Effector CD4-positive, alpha-beta T cell (primary cell): Measurements from ENCODE around the gene NLGN2.
A peak's percentile ranks its signal among the peaks of the same experiment; 100 is the strongest.

ENCODE experiments used
- DNase-seq: peaks from one replicate; pipeline ENCODE4 v3.0.0-alpha.2; 2020

NLGN2 gene

DNA sequence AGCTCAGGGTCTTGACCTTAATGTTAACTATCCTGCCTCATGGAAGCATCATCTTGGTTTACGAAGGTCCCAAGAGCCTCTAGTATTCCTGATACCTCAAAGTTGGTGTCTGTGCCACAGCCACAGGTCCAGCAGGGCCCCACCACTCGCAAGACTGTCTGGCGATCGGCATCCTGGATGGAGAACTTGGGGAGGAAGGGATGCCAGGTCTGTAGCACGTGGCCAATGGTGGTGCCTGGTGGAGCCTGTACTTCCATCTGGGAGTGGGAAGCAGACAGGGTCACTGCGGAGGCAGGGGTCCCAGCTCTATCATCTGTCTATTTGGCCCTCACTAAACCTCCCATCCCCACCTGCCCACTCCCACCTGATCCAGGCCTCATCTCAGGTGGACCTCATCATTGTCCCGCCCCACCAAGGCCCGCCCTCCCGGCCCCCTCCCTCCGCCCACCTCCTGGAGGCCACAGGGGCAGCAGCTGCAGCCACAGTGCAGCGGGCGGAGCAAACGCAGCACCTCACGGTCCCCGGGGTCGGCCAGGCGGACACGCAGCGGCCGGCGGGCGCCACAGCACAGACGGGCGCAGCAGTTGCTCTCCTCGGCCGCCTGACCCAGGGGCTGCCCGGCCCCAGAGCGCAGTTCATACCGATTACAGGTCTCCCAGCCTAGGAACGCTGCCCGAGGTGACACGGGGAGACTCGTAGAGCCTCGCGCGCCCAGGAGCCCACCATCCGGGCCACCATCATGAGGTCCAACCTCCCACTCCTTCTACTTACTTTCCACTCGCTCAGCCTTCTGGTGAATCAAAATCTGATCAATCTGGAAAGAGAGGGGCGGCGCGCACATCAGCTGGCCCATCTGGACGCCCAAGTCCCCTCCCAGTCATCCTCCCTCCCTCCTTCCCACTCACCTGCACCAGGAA is 14.7 kb upstream of the NLGN2 start:
- DNase-seq = no peak

DNA sequence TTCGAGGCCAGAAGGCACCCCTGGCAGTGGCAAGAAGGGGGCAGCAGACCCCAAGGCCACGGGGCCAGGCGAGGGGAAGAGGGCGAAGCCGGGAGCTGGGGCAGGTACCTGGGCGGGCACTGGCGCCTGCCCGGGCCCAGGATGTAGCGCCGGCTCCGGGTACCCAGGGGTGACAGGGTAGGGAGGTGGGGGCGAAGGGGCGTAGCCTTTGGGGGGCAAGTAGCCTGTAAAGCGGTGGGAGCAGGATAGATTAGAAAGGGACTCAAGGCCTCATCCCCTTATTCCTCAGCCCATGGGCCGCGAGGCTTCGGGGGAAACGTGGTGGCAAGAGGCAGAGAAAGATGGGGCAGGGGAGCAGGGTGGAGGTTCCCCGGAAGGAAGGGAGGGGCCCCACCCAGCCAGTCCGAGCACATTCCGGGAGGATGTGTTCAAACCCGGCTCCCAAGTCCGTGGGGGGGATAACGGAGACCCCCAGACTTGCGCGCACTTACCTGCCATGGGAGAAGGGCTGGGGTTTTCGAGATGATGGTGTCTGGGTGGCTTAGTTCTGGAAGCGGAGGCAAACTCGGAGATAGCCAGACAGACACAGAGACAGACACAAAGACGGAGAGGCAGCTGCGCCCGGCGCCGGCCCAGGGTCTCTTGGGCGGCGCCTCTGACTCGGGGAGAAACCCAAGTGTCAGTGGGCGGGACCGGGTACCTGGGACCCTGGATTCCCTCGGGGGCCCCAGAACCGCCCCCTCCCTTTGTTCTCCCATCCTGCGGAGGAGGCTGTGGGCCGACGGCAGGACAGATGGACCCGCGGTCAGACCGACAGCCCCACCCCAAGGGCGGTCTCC is 13.8 kb upstream of the NLGN2 start:
- peak; percentile 72 for DNase-seq

DNA sequence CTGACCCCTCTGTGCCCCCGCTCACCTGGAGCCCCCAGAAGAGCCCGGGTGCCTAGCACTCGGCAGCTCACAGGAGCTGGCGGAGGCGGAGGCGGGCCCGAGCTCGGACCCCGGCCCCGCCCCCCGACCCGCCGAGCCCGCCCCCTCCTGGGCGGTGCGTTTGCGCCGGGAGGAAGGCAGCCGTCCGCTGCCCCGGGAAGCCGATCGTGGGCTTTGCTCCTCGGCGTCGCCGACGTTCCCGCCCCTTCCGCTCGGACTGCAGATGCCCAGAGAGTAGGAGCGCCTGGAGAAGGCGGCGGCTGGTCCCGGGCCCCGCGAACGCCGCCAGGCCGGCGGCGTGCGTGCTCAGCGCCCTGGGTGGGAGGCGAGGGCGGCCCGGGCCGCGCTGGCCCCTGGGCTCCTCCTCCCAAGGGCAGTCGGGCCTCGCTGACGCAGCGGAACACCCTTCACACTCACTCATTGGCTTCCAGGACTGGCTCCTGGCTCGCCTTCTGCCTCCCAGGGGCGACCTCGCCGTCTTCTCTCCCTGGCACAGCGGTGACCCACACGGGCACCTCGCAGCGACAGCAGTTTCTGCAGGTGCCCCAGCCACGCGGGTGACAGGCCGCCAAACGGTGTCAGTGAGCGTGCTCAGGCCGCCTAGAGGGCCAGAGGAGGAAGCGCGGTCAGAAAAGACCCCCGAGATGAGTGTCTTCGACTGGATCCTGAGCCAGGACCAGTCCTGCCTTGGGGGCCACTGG is 13.0 kb upstream of the NLGN2 start, which contains the start of gene PLSCR3:
PLSCR3 (minus strand) TSS at position 74 of the 740 bp plus-strand sequence. CDS start 415 bp downstream, outside the sequence.
- peak; percentile 75 for DNase-seq

DNA sequence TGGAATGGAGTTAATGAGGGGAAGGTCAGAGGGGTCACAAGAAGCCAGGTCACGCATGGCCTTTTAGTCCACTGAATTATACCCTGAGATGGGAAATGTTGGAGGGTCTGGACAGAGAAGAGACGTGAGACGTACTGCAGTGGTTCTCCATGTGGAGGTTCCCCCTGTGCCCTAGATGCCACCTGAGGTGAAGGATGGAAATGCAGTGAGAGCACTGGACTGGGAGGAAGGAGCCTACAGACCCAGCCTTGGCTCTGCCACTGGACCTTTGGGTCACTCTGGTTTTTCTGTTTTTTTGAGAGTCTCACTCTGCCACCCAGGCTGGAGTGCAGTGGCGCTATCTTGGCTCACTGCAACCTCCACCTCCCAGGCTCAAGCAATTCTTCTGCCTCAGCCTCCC is 11.5 kb upstream of the NLGN2 start:
- no peak for DNase-seq

DNA sequence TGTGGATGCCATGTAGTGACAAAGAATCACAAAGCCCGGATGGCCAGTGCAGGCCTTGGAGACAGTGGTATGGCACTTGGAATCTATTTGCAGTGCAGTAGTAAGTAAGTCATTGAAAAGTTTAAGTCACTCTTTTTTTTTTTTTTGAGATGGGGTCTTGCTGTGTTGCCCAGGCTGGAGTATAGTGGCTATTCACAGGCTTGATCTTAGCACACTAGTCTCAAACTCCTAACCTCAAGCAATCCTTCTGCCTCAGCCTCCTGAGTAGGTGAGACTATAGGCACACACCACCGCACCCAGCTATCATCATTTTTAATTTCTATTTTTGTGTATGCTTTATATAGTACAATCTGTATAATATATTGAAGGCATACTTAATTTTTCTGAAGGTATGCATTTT is 9.0 kb upstream of the NLGN2 start:
- DNase-seq = no peak

DNA sequence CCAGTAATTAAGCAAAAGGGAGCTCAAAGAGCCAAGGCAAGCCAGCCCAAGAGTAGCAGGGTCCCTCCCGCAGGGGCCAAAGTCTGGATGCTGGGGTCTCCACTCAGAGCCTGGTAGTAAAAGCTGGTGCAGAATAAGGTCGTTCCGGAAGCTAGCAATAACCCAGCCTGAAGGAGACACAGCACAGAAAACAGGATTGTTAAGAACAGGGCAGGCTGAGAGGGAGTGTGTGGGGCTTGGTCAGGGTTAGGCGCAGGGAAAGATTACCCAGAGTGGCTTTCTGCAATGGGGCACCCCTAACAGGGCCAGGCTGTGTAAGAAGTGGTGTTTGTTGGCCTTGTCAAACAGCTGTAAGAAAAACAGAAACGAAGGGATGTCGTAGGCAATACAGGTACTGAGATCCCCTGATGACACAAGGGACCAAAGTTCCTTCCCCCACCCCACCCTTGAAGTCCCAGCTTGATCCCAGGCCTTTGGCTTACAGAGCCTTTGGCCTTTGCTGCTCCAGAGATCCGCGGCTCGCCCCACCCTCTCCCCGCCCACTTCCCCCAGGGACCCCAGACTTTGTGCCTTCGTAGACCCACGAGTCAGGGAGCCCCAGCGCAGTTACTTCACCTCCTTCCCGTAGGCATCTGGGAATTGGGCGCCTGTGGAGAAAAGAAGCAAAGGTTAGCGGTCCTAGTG is 4.5 kb upstream of the NLGN2 start:
- peak; percentile 19 for DNase-seq

DNA sequence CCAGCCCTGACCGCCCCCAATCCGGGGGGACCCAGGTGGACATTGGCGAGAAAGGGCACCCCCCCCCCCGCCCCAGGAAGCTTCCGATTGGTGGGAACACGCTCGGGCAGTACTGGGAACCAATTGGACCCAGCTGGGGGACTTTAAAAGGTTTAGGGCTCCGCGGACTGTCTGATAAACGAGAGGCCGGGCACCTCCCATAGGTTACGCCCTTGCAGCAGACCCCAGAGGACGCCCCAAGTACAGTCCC is 4.0 kb upstream of the NLGN2 start:
- DNase-seq = no peak

DNA sequence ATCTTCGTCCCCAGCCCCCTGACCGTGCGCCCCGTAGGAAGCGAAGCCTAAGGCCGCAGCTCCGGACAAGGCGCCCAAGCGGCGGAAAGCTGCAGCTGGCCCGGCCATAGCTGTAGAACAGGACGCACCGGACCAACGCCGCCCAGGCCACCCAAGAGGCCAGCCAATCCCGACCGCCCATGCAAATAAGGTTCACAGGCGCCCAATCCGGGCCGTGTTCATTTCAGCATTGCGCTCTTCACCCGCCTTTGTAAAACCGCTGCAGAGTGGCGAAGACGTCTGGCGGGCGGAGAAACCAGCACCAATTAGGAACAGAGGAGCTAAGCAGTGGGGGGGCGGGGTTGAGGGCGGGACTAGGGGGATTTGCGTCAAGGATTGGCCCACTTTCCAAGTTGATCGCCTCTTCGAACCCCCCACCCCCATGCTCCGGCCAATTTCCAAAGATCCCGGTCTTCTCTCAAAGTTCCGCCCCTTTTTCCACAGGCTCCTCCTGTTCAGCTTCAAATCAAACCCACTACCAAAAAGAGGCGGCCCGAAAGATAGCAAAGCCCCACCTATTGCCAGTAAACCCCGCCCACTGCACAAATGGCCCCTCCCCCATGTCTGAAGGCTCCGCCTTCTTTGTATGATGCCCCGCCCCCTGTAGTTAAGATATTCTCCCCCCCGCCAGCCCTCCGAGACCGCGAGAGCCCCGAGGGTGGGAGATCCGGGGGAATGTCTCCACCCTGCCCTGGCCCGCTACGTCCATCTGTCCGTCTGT is 3.5 kb upstream of the NLGN2 start, which contains the start of gene TMEM256:
TMEM256 (minus strand) TSS at position 121 of the 760 bp plus-strand sequence; CDS start at position 108, 13 bp downstream.
- peak; percentile 93 for DNase-seq

DNA sequence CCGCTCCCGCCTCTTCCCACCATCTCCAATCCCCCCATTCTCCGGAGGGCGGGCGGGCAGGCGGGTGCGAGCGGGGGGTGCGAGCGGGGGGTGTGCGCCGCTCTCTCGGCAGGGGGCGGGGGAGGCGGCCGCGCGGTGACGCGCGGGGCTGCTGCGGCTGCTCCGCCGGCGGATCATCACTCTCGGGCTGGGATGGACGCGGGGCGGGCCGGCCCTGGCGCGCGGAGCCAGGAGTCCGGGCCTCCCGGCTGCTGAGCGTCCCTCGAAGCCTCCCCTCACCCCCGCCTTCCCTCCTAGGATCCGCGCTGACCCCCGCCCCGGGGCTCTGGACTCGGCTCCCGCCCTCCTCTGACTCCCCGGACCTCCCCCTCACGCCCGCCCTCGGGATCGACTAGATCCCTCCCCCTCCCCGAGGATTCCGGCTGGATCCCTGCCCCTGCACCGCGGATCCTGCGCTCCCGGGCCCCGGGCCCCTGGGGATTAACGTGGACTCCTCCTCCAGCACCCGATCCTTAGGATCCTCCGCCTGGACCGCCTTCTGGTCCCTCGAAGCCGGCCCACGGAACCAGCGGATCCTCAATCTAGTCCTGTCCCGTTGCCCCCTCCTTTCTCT is 2.8 kb upstream of the NLGN2 start:
- DNase-seq = peak; percentile 68

DNA sequence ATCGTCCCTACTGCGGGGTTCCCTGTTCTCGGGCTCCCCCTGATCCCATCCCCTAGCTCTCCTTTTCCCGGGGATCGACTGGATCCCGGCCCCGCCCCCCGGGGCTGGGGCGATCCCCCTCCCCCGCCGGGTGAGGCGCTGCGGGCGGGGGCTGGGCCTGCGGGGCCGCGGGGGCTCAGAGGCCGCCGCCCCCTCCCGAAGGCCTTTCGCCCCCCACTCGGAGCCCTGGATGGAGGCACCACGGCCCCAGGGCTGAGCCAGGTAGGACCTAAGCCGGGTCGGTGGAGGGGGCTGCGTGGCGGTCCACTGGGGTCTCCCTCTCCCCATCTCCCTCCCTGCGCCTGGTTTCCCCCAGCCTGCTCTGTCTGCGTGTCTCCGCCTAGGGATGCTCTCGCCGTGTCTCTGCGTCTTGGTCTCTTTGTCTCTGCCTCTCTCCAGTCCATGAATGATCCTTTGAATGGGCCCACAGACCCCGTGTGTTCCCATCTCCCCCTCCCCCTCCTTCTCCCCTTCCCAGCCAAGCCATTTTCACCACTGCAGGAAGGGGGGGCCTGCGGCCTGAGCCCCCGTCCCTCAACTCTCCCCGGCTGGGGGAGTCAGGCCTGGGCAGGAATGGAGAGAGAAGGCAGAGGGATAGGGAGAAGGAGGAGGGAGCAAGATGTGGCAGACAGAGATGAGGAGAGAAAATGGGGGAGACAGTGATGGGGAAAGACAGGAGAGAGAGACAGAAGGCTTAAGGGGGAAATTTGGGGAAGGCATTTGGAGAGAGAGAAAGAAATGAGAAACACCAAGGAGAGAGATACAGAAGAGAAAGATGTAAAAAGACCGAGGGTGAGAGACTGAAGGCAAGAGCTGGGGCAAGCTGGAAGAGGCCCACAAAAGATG is 2.1 kb upstream of the NLGN2 start:
- no peak for DNase-seq

DNA sequence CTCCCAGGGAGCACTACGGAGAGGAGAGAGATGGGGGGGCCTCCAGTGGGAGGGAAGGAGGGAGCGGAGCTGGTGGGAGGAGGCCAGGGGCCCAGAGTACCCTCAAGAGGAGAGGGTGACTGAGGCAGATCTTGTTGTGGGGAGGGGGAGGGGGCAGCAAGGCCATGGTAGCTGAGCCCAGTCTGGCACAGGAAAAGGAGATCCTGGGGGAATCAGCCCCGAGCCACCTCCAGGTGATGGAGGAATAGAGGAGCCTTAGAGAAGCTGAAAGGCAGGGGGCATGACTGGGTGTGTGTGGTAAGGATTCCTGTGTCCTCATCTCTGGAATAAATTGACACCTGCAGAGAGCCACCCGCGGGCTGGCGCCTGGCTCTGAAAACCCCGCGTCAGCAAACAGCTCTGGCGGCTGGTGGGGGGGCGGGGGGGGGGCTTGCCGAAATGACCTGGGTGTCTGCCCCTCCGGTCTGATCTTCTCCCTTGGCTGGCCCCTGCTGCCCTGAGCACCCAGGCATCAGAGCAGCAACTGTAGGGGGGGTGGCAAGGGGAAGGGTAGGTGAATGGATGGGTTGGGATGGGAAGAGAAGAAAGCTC is 1.3 kb upstream of the NLGN2 start:
- no peak for DNase-seq

DNA sequence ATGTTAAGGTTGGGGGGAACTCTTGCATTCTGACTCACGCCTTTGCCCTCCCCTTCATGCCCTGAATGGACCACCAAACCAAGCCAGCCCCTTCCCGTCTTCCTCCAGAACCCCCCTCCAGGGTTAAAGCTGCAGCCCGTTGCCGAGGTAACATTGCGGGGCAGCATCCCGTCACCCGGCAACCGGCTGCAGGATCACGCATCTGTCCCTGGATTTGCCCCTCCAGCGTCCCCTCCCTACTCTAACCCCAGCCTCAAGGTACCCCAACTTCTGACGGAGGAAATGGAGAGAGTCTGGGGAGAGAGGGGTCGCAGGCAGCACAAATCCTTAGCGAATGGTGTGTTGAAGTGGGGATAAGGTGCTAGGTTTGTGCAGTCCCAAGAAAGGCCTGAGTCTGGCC is 563 bp upstream of the NLGN2 start:
- DNase-seq = no peak

DNA sequence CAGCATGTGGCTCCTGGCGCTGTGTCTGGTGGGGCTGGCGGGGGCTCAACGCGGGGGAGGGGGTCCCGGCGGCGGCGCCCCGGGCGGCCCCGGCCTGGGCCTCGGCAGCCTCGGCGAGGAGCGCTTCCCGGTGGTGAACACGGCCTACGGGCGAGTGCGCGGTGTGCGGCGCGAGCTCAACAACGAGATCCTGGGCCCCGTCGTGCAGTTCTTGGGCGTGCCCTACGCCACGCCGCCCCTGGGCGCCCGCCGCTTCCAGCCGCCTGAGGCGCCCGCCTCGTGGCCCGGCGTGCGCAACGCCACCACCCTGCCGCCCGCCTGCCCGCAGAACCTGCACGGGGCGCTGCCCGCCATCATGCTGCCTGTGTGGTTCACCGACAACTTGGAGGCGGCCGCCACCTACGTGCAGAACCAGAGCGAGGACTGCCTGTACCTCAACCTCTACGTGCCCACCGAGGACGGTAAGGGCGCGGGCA is 645 bp downstream of the NLGN2 start:
- no peak for DNase-seq

DNA sequence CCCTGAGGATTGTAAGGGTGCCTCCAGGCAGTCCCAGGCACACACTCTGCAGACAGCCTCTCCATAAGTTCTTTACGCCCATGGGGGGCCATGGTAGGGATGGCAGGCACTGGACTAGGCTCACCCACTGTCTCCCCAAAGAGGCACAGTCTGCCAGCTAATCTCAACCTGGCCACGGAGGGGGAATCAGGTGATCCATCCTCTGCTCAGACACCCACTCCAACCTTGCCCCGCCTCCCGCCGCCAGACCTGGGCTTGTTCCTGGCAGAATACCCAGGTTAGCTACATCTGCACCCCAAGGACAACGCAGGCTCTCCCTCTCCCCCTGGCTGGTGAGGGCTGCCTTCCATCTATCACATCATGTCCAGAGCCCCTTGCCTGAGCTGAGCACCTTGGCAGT is 1.2 kb downstream of the NLGN2 start:
- DNase-seq = no peak

DNA sequence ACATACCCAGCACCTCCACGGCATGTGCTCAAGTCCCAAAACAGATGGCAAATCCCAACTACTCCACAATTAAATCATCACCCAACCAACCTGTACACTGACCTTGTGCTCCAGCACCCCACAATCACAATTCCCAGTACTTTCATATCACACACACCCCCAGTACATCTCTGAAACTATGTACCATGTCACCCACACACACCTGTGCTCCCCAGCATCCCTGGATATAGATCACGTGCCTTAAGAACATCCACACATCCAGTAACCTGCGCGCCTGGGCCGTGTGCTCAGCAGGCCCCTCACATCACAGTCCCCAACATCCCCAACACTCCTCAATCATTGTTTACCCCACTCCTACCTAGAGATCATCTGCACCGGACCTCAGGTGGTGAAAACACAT is 2.1 kb downstream of the NLGN2 start:
- DNase-seq = no peak

DNA sequence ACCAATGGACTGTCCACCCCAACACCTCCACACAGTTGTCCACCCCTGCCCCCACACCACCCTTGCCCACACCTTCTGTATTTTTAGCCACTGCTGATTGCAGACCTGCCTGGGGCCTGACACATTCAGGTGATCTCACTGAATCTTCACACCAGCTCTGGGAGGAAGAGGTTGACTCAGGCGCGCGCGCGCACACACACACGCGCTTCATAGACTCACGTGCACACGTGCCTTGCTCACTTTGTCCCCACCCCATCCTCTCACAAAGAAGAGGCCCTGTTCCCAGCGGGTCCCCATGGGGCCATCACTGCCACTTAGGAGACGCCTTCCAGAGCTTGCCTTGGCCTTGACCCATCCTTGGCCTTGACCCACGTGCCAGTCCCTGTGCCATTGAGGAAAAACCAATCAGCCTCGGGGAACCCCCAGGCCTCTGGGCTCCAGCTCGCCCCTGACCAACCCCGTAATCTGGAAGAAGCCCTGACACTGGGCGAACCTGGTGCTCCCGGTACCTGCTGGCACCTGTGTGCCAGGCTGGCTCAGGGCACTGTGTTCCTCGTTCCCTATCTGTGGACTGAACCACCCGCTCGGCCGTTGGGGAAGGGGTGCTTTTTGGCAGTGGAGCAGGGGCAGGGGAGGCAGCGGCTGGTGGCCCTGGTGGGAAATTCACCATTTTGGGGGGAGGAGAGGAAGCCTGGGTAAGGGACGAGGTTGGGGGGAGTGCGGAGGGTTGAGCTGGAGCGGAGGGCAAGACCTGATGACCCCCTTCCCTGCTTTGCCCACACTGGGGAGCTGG is 3.2 kb downstream of the NLGN2 start:
- no peak for DNase-seq

DNA sequence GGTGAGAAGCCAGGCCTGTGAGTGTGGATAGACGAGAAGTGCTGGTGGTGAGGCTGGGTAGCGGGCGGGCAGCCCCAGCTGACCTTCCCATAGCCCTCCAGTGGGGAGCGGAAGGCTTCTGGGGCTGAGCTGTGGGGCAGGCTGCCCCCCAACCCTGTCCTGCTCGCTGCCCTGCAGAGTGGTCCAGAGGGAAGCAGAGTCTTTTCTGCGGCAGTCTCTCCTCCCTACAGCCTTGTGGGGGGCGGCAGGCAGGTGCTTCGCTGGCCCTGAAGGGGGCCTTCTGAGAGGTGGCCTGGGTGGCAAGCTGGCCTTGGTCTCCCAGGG is 3.7 kb downstream of the NLGN2 start:
- DNase-seq = no peak

DNA sequence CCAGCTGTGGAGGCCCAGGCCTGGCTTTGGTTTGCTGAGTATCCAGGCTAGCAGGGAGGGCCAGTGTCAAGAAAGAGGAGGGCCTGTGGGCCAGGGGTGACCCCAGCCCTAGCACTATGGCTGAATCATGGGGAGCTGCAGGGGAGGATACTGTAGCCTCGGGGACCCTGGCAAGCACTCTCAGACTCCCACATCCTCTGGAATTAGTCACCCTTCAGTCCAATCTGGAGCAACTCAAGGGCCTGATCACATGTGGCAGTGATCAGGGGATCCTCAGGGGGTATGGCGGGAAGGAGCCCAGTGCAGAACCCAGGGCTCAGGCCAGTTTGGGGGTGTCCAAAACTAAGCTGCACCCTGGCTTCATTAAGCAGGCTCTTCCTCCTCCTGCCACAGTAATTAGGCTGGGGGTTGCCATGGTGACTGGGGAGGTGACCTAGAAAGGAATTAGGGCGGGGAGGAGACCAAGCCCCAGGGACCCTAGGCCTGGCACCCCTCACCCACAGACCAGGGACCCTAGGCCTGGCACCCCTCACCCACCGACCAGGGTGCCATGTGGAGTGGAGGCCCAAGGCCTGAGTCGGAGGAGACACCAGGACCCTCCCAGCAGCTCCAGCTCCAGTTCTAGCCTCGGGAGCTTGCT is 5.8 kb downstream of the NLGN2 start:
- no peak for DNase-seq

DNA sequence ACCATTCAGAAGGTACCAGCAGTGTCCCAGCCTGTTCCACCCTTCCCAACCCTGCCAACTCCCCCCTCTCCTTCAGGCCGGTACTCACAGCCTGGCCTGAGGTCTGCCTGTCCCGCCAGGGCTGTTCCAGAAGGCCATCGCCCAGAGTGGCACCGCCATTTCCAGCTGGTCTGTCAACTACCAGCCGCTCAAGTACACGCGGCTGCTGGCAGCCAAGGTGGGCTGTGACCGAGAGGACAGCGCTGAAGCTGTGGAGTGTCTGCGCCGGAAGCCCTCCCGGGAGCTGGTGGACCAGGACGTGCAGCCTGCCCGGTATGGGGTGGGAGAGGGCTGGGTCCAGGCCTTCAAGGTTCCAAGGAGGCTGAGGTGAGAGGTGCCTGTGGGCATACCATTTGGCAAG is 7.2 kb downstream of the NLGN2 start:
- DNase-seq = no peak
